SK-N-SH treated with all-trans-retinoic acid at 6 μM for 48 hours (cell line): ENCODE data around the gene RAPGEF5.
A peak's percentile ranks its signal among the peaks of the same experiment; 100 is the strongest.

Source experiments
- ATAC-seq: fragments of 200-7000 bp; cut with Tn5 transposase; 3 replicates; pipeline ENCODE4 v1.9.1; 2020; ENCODE audit warnings: mild to moderate bottlenecking, moderate library complexity
- ARNTL ChIP-seq: fragments of 450-650 bp; formaldehyde crosslinking; IDR thresholded peaks from 2 replicates; pipeline ENCODE4 v1.5.0; 2020; ENCODE audit warnings: low read depth, mild to moderate bottlenecking, moderate library complexity, borderline replicate concordance
- BACH2 ChIP-seq: fragments of 250-450 bp; sonication (Bioruptor Pico); IDR thresholded peaks from 2 replicates; pipeline ENCODE4 v1.9.0; 2021; ENCODE audit warnings: mild to moderate bottlenecking, borderline replicate concordance
- CSDC2 ChIP-seq: fragments of 250-450 bp; sonication (Bioruptor Pico); IDR thresholded peaks from 2 replicates; pipeline ENCODE4 v1.5.0; 2020; ENCODE audit warnings: mild to moderate bottlenecking, moderate library complexity
- ESRRG ChIP-seq: fragments of 250-450 bp; sonication (Bioruptor Pico); IDR thresholded peaks from 2 replicates; pipeline ENCODE4 v1.6.1; 2021; ENCODE audit warnings: mild to moderate bottlenecking
- GLIS3 ChIP-seq: fragments of 250-450 bp; sonication (Bioruptor Pico); IDR thresholded peaks from 2 replicates; pipeline ENCODE4 v1.5.0; 2020; ENCODE audit warnings: mild to moderate bottlenecking, moderate library complexity
- ISL1 ChIP-seq: fragments of 250-450 bp; sonication (Bioruptor Pico); IDR thresholded peaks from 2 replicates; pipeline ENCODE4 v2.1.2; 2022; ENCODE audit warnings: mild to moderate bottlenecking, moderate library complexity
- OSR1 ChIP-seq: fragments of 250-450 bp; sonication (Bioruptor Pico); IDR thresholded peaks from 2 replicates; pipeline ENCODE4 v1.8.0; 2022; ENCODE audit warnings: moderate library complexity, mild to moderate bottlenecking, inconsistent platforms
- PPARA ChIP-seq: fragments of 250-450 bp; sonication (Bioruptor Pico); IDR thresholded peaks from 2 replicates; pipeline ENCODE4 v1.5.0; 2020; ENCODE audit warnings: mild to moderate bottlenecking, borderline replicate concordance
- RARB ChIP-seq: fragments of 250-450 bp; sonication (Bioruptor Pico); IDR thresholded peaks from 2 replicates; pipeline ENCODE4 v1.8.0; 2021; ENCODE audit warnings: mild to moderate bottlenecking, moderate library complexity
- SNAI2 ChIP-seq: fragments of 250-450 bp; sonication (Bioruptor Pico); IDR thresholded peaks from 2 replicates; pipeline ENCODE4 v1.5.0; 2020; ENCODE audit warnings: mild to moderate bottlenecking, moderate library complexity
- TCF4 ChIP-seq: fragments of 250-450 bp; sonication (Bioruptor Pico); IDR thresholded peaks from 2 replicates; pipeline ENCODE4 v1.8.0; 2021; ENCODE audit warnings: mild to moderate bottlenecking, moderate library complexity, borderline replicate concordance
- TOX ChIP-seq: fragments of 250-450 bp; sonication (Bioruptor Pico); IDR thresholded peaks from 2 replicates; pipeline ENCODE4 v1.8.0; 2021; ENCODE audit warnings: mild to moderate bottlenecking, moderate library complexity, borderline replicate concordance
- ZC3H10 ChIP-seq: fragments of 250-450 bp; sonication (Bioruptor Pico); IDR thresholded peaks from 2 replicates; pipeline ENCODE4 v1.5.1; 2021; ENCODE audit warnings: mild to moderate bottlenecking, moderate library complexity
- ZFP3 ChIP-seq: fragments of 250-450 bp; sonication (Bioruptor Pico); IDR thresholded peaks from 2 replicates; pipeline ENCODE4 v1.5.0; 2020; ENCODE audit warnings: mild to moderate bottlenecking, moderate library complexity
- ZNF565 ChIP-seq: fragments of 450-650 bp; formaldehyde crosslinking; conservative IDR thresholded peaks from 2 replicates; pipeline ENCODE4 v1.5.0; 2020; ENCODE audit warnings: low read depth, mild to moderate bottlenecking, moderate library complexity
- ZNF70 ChIP-seq: fragments of 450-650 bp; formaldehyde crosslinking; IDR thresholded peaks from 2 replicates; pipeline ENCODE4 v1.5.0; 2020; ENCODE audit warnings: mild to moderate bottlenecking, moderate library complexity
- ZNF8 ChIP-seq: fragments of 450-650 bp; formaldehyde crosslinking; IDR thresholded peaks from 2 replicates; pipeline ENCODE4 v1.5.0; 2020; ENCODE audit warnings: mild to moderate bottlenecking, moderate library complexity
- TF ChIP-seq, protein P1 (sequence below): fragments of 250-450 bp; sonication (Bioruptor Pico); IDR thresholded peaks from 2 replicates; pipeline ENCODE4 v1.5.0; 2020; ENCODE audit warnings: mild to moderate bottlenecking, moderate library complexity
- TF ChIP-seq, protein P2 (sequence below): fragments of 250-450 bp; sonication (Bioruptor Pico); IDR thresholded peaks from 2 replicates; pipeline ENCODE4 v1.5.1; 2021; ENCODE audit warnings: mild to moderate bottlenecking, moderate library complexity
- TF ChIP-seq, protein P3 (sequence below): fragments of 250-450 bp; sonication (Bioruptor Pico); IDR thresholded peaks from 2 replicates; pipeline ENCODE4 v1.5.1; 2020; ENCODE audit warnings: low read depth, mild to moderate bottlenecking, moderate library complexity
- TF ChIP-seq, protein P4 (sequence below): fragments of 250-450 bp; sonication (Bioruptor Pico); IDR thresholded peaks from 2 replicates; pipeline ENCODE4 v1.8.0; 2020; ENCODE audit warnings: mild to moderate bottlenecking, moderate library complexity, borderline replicate concordance

RAPGEF5 gene

DNA sequence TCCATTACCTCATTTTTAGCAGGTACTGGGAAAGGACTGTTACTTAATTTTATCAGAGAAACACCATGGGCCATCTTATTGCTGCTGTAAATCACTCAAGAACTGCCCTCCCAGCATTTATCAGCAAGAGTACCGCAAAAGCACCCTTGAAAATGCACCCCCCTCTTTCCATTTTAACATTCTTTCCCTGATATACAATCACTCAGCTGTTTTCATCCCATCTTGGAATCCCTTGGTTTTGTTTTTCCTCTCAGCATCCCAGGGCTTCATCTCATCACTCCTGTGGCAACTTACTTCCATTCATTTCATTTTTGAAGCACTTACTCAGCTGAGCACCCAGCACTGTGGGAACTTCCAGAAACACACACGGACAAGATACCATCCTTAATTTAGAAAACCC is 36.5 kb downstream of the RAPGEF5 start:
- TF ChIP-seq OSR1 (CRISPR knock-in tag), result no peak
- peak; percentile 78; the same call in 1 of the 2 replicates for TF ChIP-seq CSDC2 (CRISPR knock-in tag)
- TF ChIP-seq ISL1 (CRISPR knock-in tag), result peak; percentile 94
- peak; percentile 75; the same call in 1 of the 2 replicates for TF ChIP-seq ZFP3 (CRISPR knock-in tag)
- TF ChIP-seq, protein P1, sequence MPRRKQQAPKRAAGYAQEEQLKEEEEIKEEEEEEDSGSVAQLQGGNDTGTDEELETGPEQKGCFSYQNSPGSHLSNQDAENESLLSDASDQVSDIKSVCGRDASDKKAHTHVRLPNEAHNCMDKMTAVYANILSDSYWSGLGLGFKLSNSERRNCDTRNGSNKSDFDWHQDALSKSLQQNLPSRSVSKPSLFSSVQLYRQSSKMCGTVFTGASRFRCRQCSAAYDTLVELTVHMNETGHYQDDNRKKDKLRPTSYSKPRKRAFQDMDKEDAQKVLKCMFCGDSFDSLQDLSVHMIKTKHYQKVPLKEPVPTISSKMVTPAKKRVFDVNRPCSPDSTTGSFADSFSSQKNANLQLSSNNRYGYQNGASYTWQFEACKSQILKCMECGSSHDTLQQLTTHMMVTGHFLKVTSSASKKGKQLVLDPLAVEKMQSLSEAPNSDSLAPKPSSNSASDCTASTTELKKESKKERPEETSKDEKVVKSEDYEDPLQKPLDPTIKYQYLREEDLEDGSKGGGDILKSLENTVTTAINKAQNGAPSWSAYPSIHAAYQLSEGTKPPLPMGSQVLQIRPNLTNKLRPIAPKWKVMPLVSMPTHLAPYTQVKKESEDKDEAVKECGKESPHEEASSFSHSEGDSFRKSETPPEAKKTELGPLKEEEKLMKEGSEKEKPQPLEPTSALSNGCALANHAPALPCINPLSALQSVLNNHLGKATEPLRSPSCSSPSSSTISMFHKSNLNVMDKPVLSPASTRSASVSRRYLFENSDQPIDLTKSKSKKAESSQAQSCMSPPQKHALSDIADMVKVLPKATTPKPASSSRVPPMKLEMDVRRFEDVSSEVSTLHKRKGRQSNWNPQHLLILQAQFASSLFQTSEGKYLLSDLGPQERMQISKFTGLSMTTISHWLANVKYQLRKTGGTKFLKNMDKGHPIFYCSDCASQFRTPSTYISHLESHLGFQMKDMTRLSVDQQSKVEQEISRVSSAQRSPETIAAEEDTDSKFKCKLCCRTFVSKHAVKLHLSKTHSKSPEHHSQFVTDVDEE (CRISPR knock-in tag), result no peak
- TF ChIP-seq ZNF8, result no peak
- TF ChIP-seq SNAI2, result peak; percentile 41; the same call in 1 of the 2 replicates
- TF ChIP-seq GLIS3 (CRISPR knock-in tag), result no peak
- TF ChIP-seq, protein P2, sequence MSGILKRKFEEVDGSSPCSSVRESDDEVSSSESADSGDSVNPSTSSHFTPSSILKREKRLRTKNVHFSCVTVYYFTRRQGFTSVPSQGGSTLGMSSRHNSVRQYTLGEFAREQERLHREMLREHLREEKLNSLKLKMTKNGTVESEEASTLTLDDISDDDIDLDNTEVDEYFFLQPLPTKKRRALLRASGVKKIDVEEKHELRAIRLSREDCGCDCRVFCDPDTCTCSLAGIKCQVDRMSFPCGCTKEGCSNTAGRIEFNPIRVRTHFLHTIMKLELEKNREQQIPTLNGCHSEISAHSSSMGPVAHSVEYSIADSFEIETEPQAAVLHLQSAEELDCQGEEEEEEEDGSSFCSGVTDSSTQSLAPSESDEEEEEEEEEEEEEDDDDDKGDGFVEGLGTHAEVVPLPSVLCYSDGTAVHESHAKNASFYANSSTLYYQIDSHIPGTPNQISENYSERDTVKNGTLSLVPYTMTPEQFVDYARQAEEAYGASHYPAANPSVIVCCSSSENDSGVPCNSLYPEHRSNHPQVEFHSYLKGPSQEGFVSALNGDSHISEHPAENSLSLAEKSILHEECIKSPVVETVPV (CRISPR knock-in tag), result no peak; the same call in 1 of the 2 replicates
- peak; percentile 66 for ATAC-seq

DNA sequence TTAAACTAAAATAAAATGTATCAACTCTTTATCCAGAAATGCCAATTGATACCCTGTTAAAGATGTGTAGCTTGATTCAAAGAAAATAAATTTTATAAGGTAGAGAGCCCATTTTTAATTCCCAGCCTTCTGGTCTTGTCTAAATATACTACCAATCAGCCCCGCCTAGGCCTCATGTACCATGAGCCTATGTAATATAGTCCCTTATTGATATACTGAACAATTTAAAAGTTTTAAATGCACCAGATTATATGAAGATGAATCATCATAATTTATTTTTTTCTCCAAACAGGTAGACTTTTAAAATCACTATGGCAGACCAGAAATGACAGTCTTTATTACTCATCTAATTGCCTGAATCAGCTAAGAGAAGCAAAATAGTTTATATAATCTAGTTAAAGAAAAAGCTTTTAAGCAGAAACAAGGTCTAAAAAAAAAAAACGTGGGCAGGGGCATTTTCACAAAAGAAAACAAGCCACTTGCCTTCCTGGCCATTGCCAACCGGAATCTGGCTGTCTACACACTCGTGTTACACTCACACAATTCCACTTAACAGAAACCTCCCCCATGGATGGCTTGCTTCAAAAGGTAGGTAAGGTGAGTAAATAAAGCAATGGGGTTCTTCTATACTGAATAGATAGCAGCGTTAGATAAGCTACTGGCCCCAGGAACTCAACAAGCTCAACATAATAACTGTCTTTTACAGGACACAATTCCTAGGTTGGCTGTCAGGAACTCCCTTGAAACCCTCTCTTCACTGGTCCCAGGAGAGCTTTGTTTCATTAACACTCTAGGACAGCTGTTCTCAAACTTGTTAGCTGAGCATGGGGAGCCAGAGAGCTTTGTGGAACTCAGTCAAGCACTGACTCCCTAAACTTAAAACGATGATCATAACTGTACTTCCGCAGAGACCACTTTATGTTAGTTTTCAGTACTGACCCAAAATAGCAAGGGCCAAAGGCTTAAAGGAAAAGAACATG is 37.2 kb downstream of the RAPGEF5 start:
- TF ChIP-seq SNAI2 (no peak; the same call in 1 of the 2 replicates), PPARA (no peak), OSR1 (CRISPR knock-in tag) (no peak), ZNF8 (no peak), ZNF70 (CRISPR knock-in tag) (no peak), TOX (CRISPR knock-in tag) (no peak), ESRRG (CRISPR knock-in tag) (peak; percentile 36; the same call in 1 of the 2 replicates), ISL1 (CRISPR knock-in tag) (peak; percentile 100), GLIS3 (CRISPR knock-in tag) (no peak), TCF4 (no peak), BACH2 (no peak), ZFP3 (CRISPR knock-in tag) (no peak), ARNTL (CRISPR knock-in tag) (no peak), CSDC2 (CRISPR knock-in tag) (no peak), RARB (CRISPR knock-in tag) (no peak), ZC3H10 (CRISPR knock-in tag) (peak; percentile 85; the same call in 1 of the 2 replicates), ZNF565 (no peak)
- TF ChIP-seq, protein P2 (CRISPR knock-in tag), result no peak
- TF ChIP-seq, protein P3, sequence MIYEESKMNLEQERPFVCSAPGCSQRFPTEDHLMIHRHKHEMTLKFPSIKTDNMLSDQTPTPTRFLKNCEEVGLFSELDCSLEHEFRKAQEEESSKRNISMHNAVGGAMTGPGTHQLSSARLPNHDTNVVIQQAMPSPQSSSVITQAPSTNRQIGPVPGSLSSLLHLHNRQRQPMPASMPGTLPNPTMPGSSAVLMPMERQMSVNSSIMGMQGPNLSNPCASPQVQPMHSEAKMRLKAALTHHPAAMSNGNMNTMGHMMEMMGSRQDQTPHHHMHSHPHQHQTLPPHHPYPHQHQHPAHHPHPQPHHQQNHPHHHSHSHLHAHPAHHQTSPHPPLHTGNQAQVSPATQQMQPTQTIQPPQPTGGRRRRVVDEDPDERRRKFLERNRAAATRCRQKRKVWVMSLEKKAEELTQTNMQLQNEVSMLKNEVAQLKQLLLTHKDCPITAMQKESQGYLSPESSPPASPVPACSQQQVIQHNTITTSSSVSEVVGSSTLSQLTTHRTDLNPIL (CRISPR knock-in tag), result 0 out of 2 replicates have a peak, but pooled peaks have one; percentile 16
- TF ChIP-seq, protein P1 (CRISPR knock-in tag), result no peak
- TF ChIP-seq, protein P4, sequence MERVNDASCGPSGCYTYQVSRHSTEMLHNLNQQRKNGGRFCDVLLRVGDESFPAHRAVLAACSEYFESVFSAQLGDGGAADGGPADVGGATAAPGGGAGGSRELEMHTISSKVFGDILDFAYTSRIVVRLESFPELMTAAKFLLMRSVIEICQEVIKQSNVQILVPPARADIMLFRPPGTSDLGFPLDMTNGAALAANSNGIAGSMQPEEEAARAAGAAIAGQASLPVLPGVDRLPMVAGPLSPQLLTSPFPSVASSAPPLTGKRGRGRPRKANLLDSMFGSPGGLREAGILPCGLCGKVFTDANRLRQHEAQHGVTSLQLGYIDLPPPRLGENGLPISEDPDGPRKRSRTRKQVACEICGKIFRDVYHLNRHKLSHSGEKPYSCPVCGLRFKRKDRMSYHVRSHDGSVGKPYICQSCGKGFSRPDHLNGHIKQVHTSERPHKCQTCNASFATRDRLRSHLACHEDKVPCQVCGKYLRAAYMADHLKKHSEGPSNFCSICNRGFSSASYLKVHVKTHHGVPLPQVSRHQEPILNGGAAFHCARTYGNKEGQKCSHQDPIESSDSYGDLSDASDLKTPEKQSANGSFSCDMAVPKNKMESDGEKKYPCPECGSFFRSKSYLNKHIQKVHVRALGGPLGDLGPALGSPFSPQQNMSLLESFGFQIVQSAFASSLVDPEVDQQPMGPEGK, result peak; percentile 62; the same call in 1 of the 2 replicates
- peak; percentile 71 for ATAC-seq
